HG02970 (cell line): ENCODE data around the gene TNXB.
"Not testable (repeated sequence)": the region's sequence is repeated elsewhere in the genome, so short reads cannot be mapped to it uniquely, and the experiment has no call there.

ENCODE experiments used
- ATAC-seq: cut with Tn5 transposase; IDR thresholded peaks from one replicate; pipeline ENCODE4 v1.9.1; 2021; ENCODE audit warnings: mild to moderate bottlenecking, moderate library complexity, moderate number of reproducible peaks; ENCODE audit not compliant: unreplicated experiment, low FRiP score

TNXB gene

DNA sequence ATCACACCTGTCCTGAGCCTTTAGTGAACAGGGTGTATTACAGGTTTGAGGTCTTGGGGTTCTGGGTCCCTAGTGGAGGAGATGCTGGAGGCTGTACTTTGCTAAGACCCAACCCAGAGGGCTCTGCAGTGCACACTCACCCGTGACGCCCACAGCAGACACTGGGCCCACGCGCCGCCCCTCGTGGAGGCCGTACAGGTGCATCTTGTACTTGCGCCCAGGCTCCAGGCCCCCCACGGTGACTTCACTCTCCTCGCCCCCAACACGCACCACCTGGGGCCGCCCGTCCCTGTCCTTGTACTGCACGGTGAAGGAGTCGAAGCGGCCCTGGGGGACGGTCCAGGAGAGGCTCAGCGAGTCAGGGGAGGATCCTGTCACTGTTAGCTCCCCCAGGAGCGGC, 41.6 kb downstream of the TNXB start:
- not testable (repeated sequence) for ATAC-seq

DNA sequence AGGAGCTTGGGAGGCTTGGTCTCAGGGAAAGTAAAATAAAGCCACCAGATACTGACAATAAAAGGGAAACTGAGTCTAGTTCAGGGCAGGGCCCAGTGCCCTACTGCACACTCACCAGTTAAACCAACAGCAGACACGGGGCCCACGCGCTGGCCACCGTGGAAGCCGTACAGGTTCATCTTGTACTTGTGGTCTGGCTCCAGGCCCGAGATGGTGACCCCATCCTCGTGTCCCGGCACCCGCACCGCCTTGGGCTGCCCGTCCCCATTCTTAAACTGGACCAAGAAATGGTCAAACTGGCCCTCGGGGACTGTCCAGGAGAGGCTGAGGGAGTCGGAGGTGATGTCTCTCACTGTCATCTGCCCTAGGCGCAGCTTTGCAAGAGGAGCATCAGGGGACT, 44.4 kb downstream of the TNXB start:
- no peak for ATAC-seq

DNA sequence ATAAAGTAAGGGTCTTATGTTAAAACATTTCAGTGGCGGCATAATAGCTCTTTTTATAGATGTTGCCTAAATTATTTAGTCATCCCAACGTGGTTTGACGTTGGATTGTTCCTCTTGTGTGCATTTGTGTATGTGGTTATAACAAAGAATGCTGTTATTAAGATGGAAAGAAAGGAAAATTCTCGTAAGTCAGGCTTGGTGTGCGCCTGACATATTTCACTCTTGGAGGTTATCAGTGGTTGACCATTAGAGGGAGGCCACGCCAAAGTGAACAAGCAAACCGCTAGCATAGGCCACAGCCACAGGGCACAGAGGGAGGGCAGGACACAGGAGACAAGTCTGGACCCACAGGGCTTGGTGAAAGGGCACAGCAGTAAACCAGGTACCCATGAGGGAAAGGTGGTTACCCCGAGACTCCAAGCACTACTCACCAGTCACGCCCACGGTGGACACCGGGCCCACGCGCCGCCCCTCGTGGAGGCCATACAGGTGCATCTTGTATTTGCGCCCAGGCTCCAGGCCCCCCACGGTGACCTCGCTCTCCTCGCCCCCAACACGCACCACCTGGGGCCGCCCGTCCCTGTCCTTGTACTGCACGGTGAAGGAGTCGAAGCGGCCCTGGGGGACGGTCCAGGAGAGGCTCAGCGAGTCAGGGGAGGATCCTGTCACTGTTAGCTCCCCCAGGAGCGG, 48.0 kb downstream of the TNXB start:
- no peak for ATAC-seq

DNA sequence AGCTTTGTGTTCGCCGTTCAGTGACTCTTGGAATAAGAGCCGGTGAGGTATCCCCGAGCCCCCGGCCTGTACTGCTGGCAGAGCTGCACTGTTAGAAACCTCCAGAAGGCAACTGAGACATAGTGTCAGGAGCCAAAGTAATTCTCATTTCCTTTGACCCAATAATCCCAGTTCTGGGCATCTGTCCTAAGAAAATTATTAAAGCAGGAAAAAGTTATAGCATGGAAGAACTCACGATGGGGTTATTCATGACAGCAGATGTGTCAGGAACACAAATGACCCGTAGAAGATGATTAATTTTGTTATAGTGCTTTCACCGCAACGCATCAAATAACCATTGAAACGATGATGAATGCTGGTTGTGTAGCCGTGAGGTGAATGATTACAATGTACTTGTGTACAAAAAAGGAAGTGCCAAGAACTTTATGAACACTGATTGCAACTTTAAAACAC, 50.6 kb downstream of the TNXB start:
- no peak for ATAC-seq

DNA sequence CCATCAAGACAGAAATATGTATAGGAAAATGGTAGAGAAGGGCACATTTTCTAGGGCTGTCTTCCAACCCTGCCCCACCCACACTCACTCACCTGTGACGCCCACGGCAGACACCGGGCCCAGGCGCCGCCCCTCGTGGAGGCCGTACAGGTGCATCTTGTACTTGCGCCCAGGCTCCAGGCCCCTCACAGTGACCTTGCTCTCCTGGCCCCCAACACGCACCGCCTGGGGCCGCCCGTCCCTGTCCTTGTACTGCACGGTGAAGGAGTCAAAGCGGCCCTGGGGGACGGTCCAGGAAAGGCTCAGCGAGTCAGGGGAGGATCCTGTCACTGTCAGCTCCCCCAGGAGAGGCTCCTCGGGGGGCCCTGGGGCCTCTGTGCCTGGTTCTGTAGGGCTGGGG, 51.2 kb downstream of the TNXB start:
- ATAC-seq: no peak

DNA sequence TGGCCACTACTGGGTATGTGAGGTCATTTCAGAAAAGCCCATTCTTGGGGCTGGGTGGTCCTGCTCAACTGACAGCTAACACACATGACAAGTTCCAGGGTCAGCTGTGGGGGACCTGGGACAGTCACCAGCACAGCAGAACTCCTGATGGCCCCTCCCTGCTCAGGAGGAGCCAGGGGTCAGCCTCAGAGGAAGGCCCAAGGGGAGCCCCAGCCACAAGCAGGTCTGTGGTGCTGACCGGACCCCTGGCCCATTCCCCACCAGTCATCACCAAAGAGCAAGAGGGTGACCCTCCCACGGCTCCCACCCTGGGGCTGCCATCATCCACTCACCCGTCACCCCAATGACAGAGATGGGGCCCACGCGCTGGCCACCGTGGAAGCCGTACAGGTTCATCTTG, 52.9 kb downstream of the TNXB start:
- no peak for ATAC-seq

DNA sequence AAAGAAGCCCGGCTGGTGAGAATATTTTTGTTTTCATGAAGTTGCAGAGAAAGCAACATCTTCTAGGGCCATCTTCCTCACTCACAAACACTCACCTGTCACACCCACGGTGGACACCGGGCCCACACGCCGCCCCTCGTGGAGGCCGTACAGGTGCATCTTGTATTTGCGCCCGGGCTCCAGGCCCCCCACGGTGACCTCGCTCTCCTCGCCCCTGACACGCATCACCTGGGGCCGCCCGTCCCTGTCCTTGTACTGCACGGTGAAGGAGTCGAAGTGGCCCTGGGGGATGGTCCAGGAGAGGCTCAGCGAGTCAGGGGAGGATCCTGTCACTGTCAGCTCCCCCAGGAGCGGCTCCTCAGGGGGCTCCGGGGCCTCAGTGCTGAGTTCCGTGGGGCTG, 53.4 kb downstream of the TNXB start:
- ATAC-seq: not testable (repeated sequence)

DNA sequence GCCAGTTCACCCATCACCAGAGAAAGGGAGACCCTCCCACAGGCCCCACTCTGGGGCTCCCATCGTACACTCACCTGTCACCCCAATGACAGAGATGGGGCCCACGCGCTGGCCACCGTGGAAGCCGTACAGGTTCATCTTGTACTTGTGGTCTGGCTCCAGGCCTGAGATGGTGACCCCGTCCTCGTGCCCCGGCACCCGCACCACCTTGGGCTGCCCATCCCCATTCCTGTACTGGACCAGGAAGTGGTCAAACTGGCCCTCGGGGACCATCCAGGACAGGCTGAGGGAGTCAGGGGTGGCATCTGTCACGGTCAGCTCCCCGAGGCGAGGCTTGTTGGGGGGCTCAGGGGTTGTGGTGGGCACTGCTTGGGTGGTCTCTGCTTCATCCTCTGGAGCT, 55.8 kb downstream of the TNXB start:
- ATAC-seq: not testable (repeated sequence)

DNA sequence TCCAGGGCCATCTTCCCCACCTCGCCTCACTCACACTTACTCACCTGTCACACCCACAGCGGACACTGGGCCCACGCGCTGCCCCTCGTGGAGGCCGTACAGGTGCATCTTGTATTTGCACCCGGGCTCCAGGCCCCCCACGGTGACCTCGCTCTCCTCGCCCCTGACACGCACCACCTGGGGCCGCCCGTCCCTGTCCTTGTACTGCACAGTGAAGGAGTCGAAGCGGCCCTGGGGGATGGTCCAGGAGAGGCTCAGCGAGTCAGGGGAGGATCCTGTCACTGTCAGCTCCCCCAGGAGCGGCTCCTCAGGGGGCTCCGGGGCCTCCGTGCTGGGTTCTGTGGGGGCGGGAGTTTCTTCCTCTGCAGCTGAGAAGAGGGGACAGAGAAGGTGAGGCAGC, 56.5 kb downstream of the TNXB start:
- not testable (repeated sequence) for ATAC-seq

DNA sequence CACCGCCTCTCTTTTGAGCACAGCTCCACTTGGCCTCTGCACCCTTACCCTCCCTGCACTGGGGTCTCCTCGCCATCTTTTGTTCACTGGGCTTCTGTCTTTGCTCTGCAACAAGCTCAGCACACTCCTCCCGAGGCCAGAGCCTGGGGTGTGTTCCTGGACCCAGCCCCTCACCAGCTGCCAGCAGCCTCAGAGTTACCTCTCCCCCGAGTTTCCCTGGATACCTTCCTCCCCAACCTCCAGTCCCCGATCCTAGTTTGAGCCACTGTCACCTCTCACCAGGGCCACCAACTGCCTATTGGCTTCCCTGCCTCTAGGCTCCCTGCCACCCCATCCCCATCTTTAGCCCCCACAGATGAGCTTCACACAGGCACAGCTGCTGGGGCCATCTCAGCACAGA, 58.6 kb downstream of the TNXB start:
- ATAC-seq: no peak

DNA sequence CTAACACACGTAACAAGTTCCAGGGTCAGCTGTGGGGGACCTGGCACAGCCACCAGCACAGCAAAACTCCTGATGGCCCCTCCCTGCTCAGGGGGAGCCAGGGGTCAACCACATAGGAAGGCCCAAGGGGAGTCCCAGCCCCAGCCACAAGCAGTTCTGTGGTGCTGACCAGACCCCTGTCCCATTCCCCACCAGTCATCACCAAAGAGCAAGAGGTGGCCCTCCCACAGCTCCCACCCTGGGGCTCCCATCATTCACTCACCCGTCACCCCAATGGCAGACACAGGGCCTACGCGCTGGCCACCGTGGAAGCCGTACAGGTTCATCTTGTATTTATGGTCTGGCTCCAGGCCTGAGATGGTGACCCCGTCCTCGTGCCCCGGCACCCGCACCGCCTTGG, 59.4 kb downstream of the TNXB start:
- not testable (repeated sequence) for ATAC-seq

DNA sequence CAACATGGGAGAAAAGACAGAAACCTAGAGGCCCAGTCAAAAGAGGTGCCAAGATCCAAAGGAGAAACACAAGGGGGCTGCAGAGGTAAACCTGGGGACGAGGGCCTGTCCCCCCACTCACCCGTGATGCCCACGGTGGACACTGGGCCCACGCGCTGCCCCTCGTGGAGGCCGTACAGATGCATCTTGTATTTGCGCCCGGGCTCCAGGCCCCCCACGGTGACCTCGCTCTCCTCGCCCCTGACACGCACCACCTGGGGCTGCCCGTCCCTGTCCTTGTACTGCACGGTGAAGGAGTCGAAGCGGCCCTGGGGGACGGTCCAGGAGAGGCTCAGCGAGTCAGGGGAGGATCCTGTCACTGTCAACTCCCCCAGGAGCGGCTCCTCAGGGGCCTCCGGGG, 60.0 kb downstream of the TNXB start:
- ATAC-seq: not testable (repeated sequence)

DNA sequence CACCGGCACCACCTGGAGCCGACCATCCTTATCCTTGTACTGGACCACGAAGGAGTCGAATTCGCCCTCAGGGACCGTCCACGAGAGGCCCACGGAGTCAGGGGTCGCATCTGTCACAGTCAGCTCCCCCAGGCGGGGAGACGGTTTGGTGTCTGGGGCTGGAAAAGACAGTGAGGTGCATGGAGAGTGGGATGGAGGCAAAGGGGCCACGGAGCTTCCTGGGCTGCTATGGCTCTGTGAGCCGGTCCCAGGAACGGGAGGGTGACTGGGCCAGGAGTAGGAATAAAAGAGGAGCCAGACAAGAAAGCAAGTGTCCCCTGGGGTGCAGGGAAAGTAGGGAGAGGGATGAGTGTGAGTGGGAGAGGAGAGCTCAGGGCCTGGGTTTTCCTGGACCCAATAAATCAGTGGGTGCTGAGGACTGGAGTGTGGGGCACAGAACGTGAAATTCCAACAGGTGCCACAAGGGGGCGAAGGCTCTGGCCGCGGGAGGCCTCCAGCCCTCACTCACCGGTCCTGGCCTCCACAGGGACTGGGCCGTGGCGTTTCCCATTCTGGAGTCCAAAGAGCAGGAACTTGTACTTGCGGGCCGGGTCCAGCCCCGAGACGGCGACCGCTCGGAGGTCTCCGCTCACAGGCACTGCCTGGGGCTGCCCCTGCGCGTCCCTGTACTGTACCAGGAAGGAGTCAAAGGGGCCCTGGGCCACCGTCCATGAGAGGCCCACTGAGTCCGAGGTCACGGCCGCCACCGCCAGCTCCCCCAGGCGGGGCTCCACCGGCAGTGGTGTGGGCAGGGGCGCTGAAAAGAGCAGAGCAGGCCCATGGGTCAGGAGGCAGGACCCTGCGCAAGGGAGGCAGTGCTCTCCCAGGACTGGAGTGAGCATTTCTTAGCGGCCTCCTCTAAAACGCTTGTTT, 61.0 kb downstream of the TNXB start:
- no peak for ATAC-seq

DNA sequence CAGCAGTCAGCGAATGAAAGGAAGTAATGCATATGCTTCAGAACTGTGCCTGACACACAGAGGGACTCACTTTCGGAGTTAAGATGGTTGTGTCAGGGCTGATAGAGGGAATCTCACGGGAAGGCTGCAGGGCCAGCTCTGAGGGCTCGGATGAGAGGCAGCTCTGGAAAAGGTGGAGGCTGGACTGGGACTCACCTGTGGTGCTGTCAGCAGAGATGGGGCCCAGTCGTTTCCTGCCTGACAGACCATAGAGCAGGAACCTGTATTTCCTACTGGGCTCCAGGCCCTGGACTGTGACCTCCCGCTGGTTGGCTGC, 61.6 kb downstream of the TNXB start:
- no peak for ATAC-seq

DNA sequence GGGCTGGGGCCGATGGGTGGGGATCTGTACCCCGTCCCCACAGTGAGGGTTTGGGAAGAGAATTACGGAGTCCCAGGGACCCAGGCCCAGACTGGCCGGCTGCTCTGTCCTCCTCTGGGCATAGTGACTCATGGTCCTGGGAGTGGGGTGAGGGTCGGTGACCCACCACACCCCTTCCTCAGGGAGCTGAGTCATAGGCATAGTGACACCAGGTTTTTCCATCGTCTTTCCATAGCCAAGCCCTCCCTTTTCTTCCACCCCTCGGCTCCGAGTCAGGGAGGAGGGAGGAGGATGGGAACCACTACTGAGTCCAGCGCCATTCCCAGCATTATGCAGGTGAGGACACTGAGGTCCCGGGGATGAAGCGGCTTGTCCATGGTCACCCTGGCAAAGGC, 62.1 kb downstream of the TNXB start:
- ATAC-seq: no peak

DNA sequence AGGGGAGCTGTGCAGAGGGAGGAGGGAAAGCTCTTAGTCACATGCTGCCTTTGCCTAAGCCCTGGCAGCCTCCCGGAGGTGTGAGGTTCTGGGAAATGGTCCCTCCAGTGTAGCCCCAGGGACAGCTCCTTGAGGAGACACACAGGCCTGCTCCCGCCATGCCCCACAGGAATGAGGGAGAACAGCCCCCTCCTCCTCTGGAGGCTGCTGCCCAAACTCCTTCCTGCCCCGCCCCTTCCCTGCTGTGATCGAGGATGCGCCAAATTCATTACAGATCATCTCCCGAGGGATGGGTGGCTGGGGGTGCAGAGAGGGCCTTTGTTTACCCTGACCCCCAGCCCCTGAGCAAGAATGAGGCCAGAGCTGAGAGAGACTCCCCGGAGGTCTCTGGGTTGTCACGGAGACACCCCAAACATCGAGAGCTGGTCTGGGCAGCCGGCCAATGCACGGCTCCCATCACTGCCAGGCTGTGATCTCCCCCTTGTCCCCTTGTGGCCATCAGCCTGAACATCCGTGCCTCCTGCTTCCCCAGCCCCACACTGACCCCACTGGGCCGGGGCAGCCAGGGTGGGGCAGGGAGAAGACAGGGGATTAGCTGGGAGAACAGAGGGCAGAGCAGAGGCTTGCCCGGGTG, 62.6 kb downstream of the TNXB start:
- ATAC-seq: no peak

DNA sequence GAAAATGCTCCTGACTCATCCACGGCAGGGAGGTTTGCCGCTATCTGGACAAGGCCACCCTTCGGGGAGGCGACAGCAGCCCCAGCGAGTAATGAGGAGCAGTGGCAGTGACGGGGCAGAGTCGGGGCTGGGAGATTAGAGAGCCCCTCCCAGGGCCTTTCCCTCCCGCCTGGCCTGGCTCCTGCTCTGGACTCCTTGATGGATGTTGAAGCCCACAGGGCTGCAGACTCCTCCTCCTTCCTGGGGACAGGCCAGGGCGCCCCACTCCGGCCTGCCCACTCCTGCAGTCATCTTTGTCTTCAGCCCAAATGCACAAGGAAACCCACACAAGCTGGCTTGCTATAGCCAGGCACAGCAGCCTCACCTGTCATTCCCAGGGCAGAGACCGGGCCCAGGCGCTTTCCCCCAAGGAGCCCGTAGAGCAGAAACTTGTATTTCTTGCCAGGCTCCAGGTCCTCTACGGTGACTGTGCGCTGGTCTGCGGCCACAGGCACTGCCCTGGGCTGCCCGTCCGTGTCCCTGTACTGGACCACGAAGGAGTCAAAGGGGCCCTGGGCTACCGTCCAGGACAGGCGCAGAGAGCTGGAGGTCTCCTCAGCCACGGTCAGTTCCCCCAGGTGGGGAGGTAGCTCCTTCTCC, 63.2 kb downstream of the TNXB start:
- ATAC-seq: no peak

DNA sequence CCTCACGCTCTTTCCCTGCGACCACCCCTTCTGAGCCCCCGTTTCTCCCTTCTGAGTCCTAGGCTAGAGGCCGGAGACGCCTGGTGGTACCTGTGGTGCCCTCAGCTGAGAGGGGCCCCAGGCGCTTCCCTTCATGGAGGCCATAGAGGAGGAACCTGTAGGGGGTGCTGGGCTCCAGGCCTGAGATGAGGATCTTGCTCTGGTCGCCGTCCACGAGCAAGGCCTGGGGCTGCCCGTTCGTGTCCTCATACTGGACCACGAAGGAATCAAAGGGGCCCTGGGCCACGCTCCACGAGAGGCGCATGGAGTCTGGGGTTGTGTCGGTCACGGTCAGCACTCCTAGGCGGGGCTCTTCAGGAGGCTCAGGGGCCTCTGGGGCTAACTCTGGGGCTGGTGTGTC, 64.2 kb downstream of the TNXB start:
- ATAC-seq: not testable (repeated sequence)

DNA sequence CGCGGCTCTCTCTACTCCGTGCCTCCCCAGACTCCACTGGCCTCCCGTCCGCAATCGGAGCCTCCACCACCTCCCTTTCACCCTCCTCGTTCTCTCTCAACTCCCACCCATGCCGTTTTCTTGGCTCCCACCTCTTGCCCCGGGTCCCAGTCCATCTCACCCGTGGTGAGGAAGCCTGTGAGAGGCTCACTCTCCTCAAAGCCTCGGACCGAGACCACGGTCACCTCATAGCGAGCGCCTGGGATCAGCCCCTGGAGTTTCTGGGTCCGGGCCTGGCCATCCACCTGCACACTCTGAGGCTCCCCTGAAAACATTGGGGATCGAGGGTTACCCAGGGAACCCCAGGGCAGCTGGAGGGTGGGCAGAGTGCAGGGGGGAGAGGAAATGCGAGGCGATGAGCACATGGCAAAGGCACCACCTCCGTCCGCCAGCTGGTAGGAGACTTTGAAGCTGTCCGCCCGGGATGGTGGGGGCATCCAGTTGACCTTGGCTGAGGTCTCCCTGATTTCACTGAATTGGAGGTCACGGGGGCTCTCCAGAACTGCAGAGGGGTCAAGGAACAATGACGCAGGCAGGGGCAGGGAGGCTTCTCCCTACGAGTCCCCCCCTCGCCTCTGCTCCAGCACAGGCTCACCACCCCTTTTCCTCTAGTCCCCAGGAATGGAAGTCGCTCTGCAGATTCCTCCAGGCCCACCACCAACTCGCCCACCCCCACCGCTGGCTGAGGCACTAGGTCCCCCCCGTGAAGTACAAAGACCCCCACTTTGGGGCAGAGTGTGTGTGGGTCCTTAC, 65.4 kb downstream of the TNXB start:
- ATAC-seq: not testable (repeated sequence)

DNA sequence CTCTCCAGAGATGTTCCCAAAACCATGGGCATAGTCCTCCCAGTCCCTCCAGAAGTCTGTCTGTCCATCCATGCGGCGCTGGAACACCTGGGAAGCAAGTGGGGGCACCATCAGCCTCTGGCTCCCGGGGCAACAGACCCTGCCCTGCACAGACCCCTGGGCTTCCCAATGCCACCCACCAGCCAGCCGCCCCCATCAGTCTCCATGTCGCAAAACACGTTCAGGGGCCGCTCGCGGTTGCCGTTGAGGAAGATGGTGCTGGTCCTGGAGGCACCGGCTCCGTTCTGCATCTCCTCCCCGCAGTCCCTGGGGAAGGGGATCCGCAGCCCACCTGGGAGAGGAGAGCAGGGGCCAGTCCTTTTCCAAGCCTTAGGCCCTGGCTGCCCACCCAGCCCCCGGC, 66.9 kb downstream of the TNXB start:
- ATAC-seq: not testable (repeated sequence)
